GM19468 (cell line): ENCODE data around the gene SIAE.
"Not testable (repeated sequence)": the region's sequence is repeated elsewhere in the genome, so short reads cannot be mapped to it uniquely, and the experiment has no call there.

Experiments used
- ATAC-seq: cut with Tn5 transposase; IDR thresholded peaks from one replicate; pipeline ENCODE4 v1.9.1; 2021; ENCODE audit warnings: mild to moderate bottlenecking, moderate library complexity, moderate number of reproducible peaks; ENCODE audit not compliant: unreplicated experiment; ENCODE audit errors: extremely low read depth

The SIAE gene

DNA sequence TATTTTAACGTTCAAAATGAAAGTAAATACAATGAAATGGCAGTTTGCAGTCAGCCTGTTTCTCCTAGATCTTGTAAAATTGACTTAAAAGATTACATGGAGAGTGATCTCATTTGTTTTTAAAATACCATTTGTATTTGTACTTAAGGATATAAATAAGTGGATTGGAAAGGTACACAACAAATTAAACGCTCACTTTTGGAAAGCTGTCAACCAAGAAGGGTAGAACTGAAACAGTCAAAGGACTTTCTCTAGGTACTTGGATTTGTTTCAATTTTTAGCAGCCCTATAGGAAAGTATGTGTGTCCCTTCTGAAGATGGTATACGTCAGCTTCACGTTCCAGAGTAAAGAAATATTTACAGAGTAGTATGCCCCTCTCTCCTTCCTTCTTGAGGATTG is 43.6 kb downstream of the SIAE start:
- ATAC-seq = no peak

- ATAC-seq = no peak
Observed at GRCh38 chr11:124627546-124627945, 46.0 kb downstream of the SIAE start.

- ATAC-seq = no peak
Observed at GRCh38 chr11:124625504-124626168, 47.9 kb downstream of the SIAE start.

GRCh38 chr11:124623861-124624525 is 49.5 kb downstream of the SIAE start:
- ATAC-seq = no peak

GRCh38 chr11:124622531-124623451 is 50.7 kb downstream of the SIAE start, which contains the start of gene TBRG1:
Gene TBRG1 (plus strand): TSS chr11:124622864. CDS start chr11:124623084, 220 bp downstream.
- peak; percentile 95 for ATAC-seq

- ATAC-seq = no peak
Observed at GRCh38 chr11:124618863-124619262, 54.7 kb downstream of the SIAE start.

DNA sequence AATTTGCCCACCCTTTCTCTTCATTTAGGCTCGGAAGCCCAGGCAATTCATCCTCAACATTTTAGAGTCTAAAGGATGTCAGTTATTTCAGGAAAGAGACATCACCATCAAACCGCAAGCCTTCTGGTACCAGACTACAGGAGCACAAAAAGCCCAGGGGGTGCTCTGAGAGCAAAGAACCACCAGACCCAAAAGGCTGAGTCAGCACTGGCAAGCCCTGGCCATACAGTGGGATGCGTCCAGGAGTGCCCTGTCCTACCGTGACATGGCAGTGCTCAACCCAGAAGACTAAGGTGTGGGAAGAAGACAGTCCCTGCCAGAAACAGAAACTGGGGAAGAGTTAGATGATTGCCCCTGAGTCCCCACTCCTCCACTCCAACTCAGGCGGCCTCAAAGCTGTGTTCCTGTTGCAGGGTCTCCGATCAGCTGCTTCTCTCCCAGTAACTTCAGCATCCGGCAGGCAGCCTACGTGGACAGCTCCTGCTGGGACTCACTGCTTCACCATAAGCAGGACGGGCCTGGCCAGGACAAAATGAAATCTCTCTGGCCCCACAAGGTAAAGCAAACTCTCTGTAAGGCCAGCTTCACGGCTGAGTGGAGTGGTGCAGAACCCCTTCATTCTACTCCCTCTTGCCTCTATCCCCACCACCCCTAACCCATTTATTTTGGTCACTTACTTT is 60.8 kb downstream of the SIAE start:
- no peak for ATAC-seq

GRCh38 chr11:124612045-124612444 is 61.5 kb downstream of the SIAE start:
- no peak for ATAC-seq

DNA sequence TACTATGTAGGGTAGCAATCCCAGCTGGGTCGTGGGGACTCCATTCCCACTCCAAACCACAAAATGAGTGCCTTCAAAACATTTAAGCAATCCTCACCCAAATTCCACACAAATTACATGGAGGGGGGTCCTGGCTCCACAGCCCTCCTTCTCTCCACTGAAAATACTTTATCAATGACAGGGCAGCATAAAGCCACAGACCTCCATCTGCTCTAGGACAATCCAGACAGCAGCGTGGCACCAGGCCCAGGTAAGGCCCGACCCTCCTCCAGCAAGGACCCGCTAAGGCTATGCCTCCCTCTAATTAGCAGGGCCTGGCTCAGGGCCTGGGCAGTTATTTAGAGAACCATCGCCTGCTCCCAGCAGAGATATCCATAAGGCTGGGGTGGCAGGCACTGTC is 62.5 kb downstream of the SIAE start, which contains the start of gene PANX3:
Gene PANX3, plus strand, starts transcription at position 365 of the 400 bp plus-strand sequence. CDS start 129 bp downstream, outside the sequence.
- no peak for ATAC-seq

- no peak for ATAC-seq
Observed at GRCh38 chr11:124610295-124610694, 63.2 kb downstream of the SIAE start.

DNA sequence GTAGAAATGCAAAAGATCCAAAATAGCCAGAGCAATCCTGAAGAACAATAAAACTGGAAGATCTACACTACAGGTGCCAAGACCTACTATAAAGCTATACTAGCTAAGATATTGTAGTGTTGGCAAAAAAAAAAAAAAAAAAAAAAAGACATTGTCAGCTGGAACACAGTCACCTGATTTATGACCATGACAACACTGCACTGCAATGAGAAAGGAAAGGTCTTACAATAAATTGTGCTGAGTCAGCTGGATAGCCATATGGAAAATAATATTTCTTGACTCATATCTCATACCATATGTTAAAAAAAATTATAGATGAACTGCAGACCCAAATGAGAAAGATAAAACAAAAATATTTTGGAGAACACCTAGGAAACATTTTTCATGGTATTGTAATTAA is 65.4 kb downstream of the SIAE start:
- ATAC-seq = no peak

GRCh38 chr11:124605719-124606118 is 67.8 kb downstream of the SIAE start:
- ATAC-seq = no peak

DNA sequence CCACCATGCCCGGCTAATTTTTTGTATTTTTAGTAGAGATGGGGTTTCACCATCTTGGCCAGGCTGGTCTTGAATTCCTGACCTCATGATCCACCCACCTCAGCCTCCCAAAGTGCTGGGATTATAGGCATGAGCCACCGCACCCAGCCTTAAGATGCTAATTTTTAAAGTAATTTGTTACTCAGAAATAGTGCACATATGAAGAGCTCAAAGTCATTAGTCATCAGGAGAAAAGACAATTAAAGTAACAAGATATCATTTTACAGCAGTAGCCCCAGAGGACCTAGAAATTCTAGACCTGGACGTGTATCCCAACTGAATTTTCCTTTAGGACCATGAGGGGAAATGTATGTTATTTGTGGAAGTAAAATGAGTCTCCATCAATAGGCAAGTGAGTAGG is 70.8 kb downstream of the SIAE start:
- ATAC-seq = not testable (repeated sequence)

GRCh38 chr11:124602193-124602592 is 71.3 kb downstream of the SIAE start:
- no peak for ATAC-seq

DNA sequence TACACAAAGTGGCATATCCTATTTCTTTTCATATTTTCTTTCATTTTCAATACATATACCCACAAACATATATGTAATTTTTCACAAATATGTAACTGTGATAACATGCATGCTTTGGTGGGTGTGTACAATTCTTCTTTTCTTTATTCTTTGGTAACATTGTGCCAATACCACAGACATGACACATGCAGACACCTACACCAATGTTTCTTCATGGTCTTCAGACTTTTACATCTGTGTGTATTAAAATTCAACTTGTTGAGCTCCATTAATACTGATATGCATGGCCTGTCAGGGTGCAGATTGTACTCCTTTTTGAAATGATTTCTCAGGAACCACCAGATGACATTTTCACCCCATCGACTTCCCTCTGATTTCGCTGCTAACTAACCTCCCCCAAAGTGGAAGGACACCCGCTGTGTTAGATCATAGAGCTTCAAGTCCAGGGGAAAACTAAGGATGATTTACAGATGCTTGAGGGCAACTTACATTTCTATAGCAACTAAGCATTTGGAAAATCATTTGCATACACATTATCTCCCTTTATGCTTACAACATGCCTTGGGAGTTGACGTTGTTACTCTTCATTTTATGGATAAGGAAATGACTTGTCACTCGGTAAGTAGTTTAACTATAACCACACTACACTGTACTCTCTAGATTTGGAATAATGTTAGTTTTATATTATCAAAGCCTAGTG is 72.8 kb downstream of the SIAE start:
- ATAC-seq = no peak

- ATAC-seq = no peak
Observed at GRCh38 chr11:124597626-124598025, 75.9 kb downstream of the SIAE start.

DNA sequence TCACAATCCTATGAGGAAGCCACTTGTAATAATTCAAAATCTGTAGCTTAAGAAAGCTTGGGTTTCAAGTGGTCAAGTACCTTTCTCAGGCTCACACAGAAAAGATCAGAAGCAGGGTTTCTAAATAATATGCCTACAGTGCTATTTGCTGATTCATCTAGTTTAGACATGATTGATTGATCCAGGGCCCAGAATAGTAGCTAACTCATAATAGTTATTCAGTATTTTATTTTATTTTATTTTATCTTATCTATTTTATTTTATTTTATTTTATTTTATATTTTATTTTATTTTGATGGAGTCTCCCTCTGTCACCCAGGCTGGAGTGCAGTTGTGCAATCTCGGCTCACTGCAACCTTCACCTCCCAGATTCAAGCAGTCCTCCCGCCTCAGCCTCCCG is 78.2 kb downstream of the SIAE start:
- no peak for ATAC-seq

DNA sequence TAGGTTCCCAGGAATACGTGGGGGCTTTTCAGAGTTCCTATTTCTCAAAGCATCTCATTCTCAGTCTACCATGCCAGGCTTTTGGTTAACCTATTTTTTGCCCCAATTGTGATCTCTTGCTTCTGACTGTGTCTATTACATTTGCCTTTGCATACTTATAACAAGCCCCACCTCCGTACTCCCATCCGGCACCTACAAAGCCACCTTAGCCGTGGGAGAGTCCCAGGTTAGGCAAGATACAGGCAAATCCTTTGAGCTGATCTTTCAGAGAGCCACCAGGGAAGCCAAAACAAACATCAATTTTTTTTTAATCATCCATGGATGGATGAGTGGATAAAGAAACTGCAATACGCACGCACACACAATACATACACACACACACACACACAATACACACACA is 80.9 kb downstream of the SIAE start:
- ATAC-seq = no peak

- ATAC-seq = no peak
Observed at GRCh38 chr11:124591430-124591829, 82.1 kb downstream of the SIAE start.
